K562 (cell line): Measurements from ENCODE around the gene SLC3A2. TPM values are rescaled to one million over a fixed set of nuclear protein-coding genes. Genes with fewer than 3 reads are reported as not detected.
A peak's percentile ranks its signal among the peaks of the same experiment; 100 is the strongest.

Source experiments
- BACH1 ChIP-seq: fragments of 200-800 bp; sonication (Bioruptor generic); IDR thresholded peaks from 2 replicates; pipeline ENCODE4 v1.6.1; 2016; ENCODE audit warnings: missing genetic modification characterization, missing compliant biosample characterization
- CLOCK ChIP-seq: fragments of 250-450 bp; sonication (Bioruptor Pico); IDR thresholded peaks from 2 replicates; pipeline ENCODE4 v1.4.0; 2020; ENCODE audit warnings: mild to moderate bottlenecking, moderate library complexity, borderline replicate concordance
- DIDO1 ChIP-seq: fragments of 450-650 bp; IDR thresholded peaks from 2 replicates; pipeline ENCODE4 v1.6.1; 2016; ENCODE audit warnings: low read depth, missing biosample characterization, missing genetic modification characterization
- HDAC3 ChIP-seq: fragments of 450-650 bp; IDR thresholded peaks from 2 replicates; pipeline ENCODE4 v1.6.1; 2018; ENCODE audit warnings: borderline replicate concordance, mild to moderate bottlenecking, moderate library complexity; ENCODE audit not compliant: partially characterized antibody
- HMGN3 ChIP-seq: IDR thresholded peaks from 2 replicates; pipeline ENCODE4 v1.6.1; 2011; ENCODE audit warnings: borderline replicate concordance, low read depth, mild to moderate bottlenecking, mixed read lengths, low read length; ENCODE audit not compliant: insufficient read length; ENCODE audit errors: extremely low read depth
- JUND ChIP-seq, 2 experiments: IDR thresholded peaks; 2 replicates in 1 of 2; 3 replicates in 1 of 2; pipeline ENCODE4 v1.6.1; 2011; ENCODE audit warnings: borderline replicate concordance in 2 of 2, low read depth in 2 of 2, low read length in 2 of 2, improper control_type of control experiment in 1 of 2, missing biosample characterization in 1 of 2, missing genetic modification characterization in 1 of 2, missing genetic modification reagents in 1 of 2
- KLF1 ChIP-seq: fragments of 450-650 bp; IDR thresholded peaks from 2 replicates; pipeline ENCODE4 v1.6.1; 2016; ENCODE audit warnings: missing genetic modification characterization, missing compliant biosample characterization
- MTA2 ChIP-seq: fragments of 450-650 bp; IDR thresholded peaks from 2 replicates; pipeline ENCODE4 v1.6.1; 2016; ENCODE audit warnings: low read depth
- NR2F6 ChIP-seq: fragments of 450-650 bp; formaldehyde crosslinking; IDR thresholded peaks from 2 replicates; pipeline ENCODE4 v1.4.0; 2020; ENCODE audit warnings: mild to moderate bottlenecking
- PTTG1 ChIP-seq: fragments of 450-650 bp; IDR thresholded peaks from 2 replicates; pipeline ENCODE4 v1.6.1; 2016; ENCODE audit warnings: low read depth, mild to moderate bottlenecking, missing genetic modification characterization, missing compliant biosample characterization
- RBM25 ChIP-seq: fragments of 200-400 bp; formaldehyde crosslinking; IDR thresholded peaks from 2 replicates; pipeline ENCODE4 v1.6.1; 2018; ENCODE audit warnings: low read length, low read depth, moderate library complexity; ENCODE audit not compliant: severe bottlenecking
- REST ChIP-seq, 2 experiments: fragments of 450-650 bp; formaldehyde crosslinking in 1 of 2; IDR thresholded peaks; 2 replicates each; pipeline versions ENCODE4 v1.4.0 to v1.6.1; 2014 to 2020; ENCODE audit warnings: mild to moderate bottlenecking in 2 of 2, borderline replicate concordance in 1 of 2, low read depth in 1 of 2
- STAT5A ChIP-seq: IDR thresholded peaks from 2 replicates; pipeline ENCODE4 v1.6.1; 2012; ENCODE audit warnings: low read length, inconsistent platforms, borderline replicate concordance
- ZNF24 ChIP-seq: fragments of 450-650 bp; IDR thresholded peaks from 2 replicates; pipeline ENCODE4 v1.6.1; 2016
- ZNF436 ChIP-seq: fragments of 250-450, 450-650 bp; sonication (Bioruptor Pico); formaldehyde crosslinking; IDR thresholded peaks from 2 replicates; pipeline ENCODE4 v1.7.0; 2020; ENCODE audit warnings: mild to moderate bottlenecking
- ZNF766 ChIP-seq: fragments of 200-800 bp; sonication (Bioruptor generic); conservative IDR thresholded peaks from 2 replicates; pipeline ENCODE4 v1.6.1; 2016; ENCODE audit warnings: missing genetic modification characterization, missing compliant biosample characterization
- polyA plus RNA-seq, 8 experiments: library from polyadenylated mRNA; depleted of rRNA in 4 of 8; stranded (reverse) in 5 of 8; unstranded in 3 of 8; fragments of >200 nt; fragmentation: Nextera tagmentation in 2 of 8; fragmentation: Illumina TruSeq in 1 of 8; extraction: Ambion mirVana in 2 of 8; extraction: Trizol in 1 of 8; gene quantifications; 2 replicates each; pipeline versions ENCODE4 v1.2.1 to v1.2.3, GENCODE V29; 2011 to 2014; ENCODE audit warnings: inconsistent platforms in 1 of 8, missing spikeins in 1 of 8
- total RNA-seq, 7 experiments: library from RNA; depleted of rRNA in 6 of 7; stranded (reverse); fragments of >200 nt in 6 of 7; fragmentation: Illumina TruSeq in 2 of 7; extraction: Trizol in 2 of 7; gene quantifications; 2 replicates each; pipeline versions ENCODE4 v1.2.1 to v1.2.3, GENCODE V29; 2011 to 2021; ENCODE audit warnings: low replicate concordance in 1 of 7

The SLC3A2 gene
- total and polyA plus RNA-seq, 9 of the 15 experiments (the other 6 are each of a cell fraction or from before 2014, with no cell fraction given): 20.0 to 296 (median 214) TPM

- TF ChIP-seq PTTG1 (tag) (peak; percentile 73), ZNF766 (CRISPR knock-in tag) (peak; percentile 78), KLF1 (no peak; the same call in 1 of the 2 replicates), REST (IDR thresholded peaks at IDR 0.05; ENCODE audit: borderline replicate concordance) (peak; percentile 57), REST (CRISPR knock-in tag; IDR thresholded peaks at IDR 0.05; ENCODE audit: low read depth) (peak; percentile 92), HDAC3 (peak; percentile 88), BACH1 (tag) (peak; percentile 83), ZNF24 (peak; percentile 93), DIDO1 (no peak), RBM25 (peak; percentile 8), CLOCK (CRISPR knock-in tag) (no peak), HMGN3 (no peak), JUND (IDR thresholded peaks at IDR 0.05; ENCODE audit: borderline replicate concordance, low read depth, low read length) (peak; percentile 63), JUND (tag; IDR thresholded peaks at IDR 0.05; ENCODE audit: borderline replicate concordance, low read depth, low read length) (0 out of 3 replicates have a peak, but pooled peaks have one; percentile 18), MTA2 (peak; percentile 62), ZNF436 (CRISPR knock-in tag) (peak; percentile 100), STAT5A (peak; percentile 75), NR2F6 (CRISPR knock-in tag) (peak; percentile 100)
Measured at GRCh38 chr11:62841361-62842170, 39.1 kb upstream of the SLC3A2 start (continued).
